Stimulated activated naive CD8-positive, alpha-beta T cell treated with anti-CD3 and anti-CD28 coated beads, Interleukin-15, Interleukin-2, amounts not matched to agents 100 ng/mL and 50 ng/mL, for 24 hours (primary cell): ENCODE measurements around the gene ABHD8.
A peak's percentile ranks its signal among the peaks of the same experiment; 100 is the strongest.

ENCODE experiments used
- H3K27ac Mint-ChIP-seq: one replicate; pipeline ENCODE4 v1.8.0; 2021; ENCODE audit warnings: mild to moderate bottlenecking, mixed read lengths
- H3K27me3 Mint-ChIP-seq: one replicate; pipeline ENCODE4 v1.8.0; 2021; ENCODE audit warnings: mixed read lengths
- H3K36me3 Mint-ChIP-seq: one replicate; pipeline ENCODE4 v1.8.0; 2021; ENCODE audit warnings: low read depth, mixed read lengths
- H3K4me1 Mint-ChIP-seq: one replicate; pipeline ENCODE4 v1.8.0; 2021; ENCODE audit warnings: low read depth, mixed read lengths
- H3K4me3 Mint-ChIP-seq: one replicate; pipeline ENCODE4 v1.8.0; 2021; ENCODE audit warnings: mild to moderate bottlenecking, mixed read lengths
- H3K9me3 Mint-ChIP-seq: one replicate; pipeline ENCODE4 v1.8.0; 2021; ENCODE audit warnings: mixed read lengths

ABHD8 gene, protein sequence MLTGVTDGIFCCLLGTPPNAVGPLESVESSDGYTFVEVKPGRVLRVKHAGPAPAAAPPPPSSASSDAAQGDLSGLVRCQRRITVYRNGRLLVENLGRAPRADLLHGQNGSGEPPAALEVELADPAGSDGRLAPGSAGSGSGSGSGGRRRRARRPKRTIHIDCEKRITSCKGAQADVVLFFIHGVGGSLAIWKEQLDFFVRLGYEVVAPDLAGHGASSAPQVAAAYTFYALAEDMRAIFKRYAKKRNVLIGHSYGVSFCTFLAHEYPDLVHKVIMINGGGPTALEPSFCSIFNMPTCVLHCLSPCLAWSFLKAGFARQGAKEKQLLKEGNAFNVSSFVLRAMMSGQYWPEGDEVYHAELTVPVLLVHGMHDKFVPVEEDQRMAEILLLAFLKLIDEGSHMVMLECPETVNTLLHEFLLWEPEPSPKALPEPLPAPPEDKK

DNA sequence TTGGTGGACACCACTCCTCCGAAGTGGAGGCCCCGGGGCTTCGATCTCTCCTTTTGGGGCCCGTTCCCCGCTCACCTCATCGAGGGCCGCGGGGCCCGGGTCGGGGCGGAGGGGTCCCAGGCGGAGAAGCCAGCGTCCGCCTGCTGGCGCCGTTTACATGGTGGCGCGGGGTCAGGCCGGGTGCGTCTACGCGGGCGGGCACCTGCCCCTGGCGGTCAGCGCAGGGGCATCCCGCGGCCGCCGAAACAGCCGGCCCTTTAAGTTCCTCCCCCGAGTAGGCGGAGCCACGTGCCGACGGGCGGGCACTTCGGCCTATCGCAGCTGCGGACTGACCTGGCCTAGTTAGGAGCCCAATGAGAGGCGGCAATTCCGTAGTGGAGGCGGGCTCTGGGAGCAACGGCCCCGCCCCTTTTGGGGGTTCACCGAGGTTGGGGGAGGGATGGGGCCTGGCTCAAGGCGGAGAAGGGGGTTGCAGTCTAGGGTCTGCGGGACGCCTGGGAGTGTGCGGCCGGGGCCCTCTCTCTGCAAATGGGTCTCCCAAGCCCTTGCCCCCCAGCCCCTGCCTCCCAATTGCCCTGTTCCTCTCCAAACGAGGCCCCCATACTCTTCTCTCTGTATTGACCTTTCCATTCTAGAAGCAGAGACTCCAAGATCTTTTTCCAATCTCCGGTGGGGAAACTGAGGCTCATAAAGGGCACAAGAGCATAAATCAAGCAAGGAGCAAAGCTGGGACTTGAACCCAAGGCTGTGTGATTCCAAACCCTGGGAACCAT is at the start of gene ABHD8:
TSS of gene ABHD8 (minus strand) at position 259 of the 773 bp plus-strand sequence. CDS start 1,809 bp downstream, outside the sequence.
- Mint-ChIP-seq H3K27me3 (no peaks in the 10 kb centered on the region), H3K4me3 (peak within 1 kb of the TSS; percentile 63), H3K4me1 (peaks cover 48% of the 10 kb centered on the region), H3K9me3 (no peaks in the 10 kb centered on the region), H3K27ac (no peak within 1 kb of the TSS), H3K36me3 (peaks cover 9% of the 10 kb centered on the region)

DNA sequence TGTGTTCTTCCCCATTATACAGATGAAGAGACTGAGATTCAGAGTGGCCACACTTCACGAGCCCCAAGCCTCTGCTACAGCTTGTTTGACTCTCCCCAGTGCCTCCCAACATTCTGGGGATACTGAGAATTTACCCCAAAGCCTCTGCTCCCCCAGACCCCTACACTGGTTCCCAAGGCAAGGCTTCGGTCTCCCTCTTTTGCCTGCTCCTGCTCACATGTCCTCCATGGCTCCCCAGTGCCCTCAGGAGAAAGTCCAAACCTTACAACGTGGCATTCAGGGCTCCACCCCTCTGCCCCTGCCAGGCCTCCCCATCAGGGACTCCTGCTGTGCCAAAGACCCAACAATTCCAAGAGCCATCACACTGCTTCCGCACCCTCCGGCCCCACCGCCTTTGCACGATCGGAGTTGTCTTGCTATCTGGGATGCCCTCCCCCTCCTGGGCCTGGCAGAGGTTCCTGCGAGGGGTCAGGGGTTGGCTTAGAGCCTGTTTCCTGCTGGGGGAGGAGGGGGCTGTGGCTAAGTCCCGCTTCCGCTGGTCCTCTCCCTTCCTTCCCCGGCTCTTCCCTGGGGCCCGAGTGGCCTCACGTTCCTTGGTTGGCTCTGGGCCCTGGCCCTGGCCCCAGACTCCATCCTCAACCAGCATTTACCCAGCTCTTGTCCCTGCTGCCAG is 49.5 kb upstream of the ABHD8 start:
- no peaks in the 10 kb centered on the region for H3K4me1 Mint-ChIP-seq
- peaks cover 14% of the 10 kb centered on the region for H3K27me3 Mint-ChIP-seq
- no peak overlapping the region for H3K27ac Mint-ChIP-seq
- no peaks in the 10 kb centered on the region for H3K36me3 Mint-ChIP-seq
- no peak overlapping the region for H3K4me3 Mint-ChIP-seq
- H3K9me3 Mint-ChIP-seq = no peaks in the 10 kb centered on the region

DNA sequence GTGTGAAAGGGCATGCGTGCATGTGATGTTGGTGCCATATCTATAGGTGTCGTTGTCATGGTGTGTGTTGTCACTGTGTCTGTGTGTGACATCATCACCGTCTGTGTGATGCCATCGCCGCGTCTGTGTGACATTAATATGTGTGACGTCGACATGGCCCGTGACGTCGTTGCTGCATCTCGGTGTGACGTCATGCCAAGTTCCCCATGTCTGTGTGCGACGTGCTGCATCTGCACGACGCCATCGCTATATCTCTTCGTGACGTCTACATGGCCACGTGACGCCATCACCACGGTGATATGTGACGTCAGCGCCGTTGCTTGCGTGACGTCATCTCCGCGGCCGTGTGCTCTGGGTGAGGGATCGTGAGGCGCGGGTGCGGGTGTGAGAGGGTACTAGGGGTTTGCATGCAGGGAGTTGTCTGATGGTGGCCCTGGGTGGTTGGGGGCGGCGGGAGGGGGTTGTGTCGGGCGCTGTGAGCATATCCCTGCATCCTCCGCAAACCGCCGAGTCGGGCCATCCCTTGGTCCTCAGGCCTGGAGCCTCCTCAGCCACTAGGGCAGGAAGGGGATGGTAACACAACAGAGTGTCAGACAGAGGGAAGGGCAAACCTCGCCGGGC is 48.7 kb upstream of the ABHD8 start:
- H3K4me1 Mint-ChIP-seq = no peaks in the 10 kb centered on the region
- H3K27me3 Mint-ChIP-seq = peaks cover 17% of the 10 kb centered on the region
- H3K4me3 Mint-ChIP-seq = no peak overlapping the region
- no peaks in the 10 kb centered on the region for H3K9me3 Mint-ChIP-seq
- H3K27ac Mint-ChIP-seq = no peak overlapping the region
- no peaks in the 10 kb centered on the region for H3K36me3 Mint-ChIP-seq

DNA sequence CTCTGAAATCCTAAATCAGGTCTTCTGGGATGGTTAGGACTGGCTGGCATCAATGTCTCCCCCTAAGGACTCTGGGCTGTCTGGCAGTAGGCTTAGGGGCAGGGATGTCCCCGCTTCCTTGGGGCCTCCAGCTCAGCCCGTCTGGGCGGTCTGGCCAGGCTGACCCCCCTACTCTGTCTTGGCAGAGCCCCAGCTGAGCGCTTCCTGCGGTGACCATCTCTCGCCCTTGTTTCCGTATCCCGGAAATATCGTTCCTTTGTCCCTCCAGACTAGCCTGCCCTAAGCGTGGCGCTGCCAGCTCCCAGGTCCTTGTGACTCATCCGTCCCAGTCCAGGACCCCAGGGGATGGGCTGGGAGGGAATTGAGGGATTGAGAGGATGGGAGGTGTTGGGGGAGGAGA is 45.5 kb upstream of the ABHD8 start:
- H3K36me3 Mint-ChIP-seq = peaks cover 5% of the 10 kb centered on the region
- H3K4me1 Mint-ChIP-seq = peaks cover 5% of the 10 kb centered on the region
- H3K27ac Mint-ChIP-seq = no peak overlapping the region
- H3K9me3 Mint-ChIP-seq = no peaks in the 10 kb centered on the region
- no peak overlapping the region for H3K4me3 Mint-ChIP-seq
- H3K27me3 Mint-ChIP-seq = peaks cover 17% of the 10 kb centered on the region

DNA sequence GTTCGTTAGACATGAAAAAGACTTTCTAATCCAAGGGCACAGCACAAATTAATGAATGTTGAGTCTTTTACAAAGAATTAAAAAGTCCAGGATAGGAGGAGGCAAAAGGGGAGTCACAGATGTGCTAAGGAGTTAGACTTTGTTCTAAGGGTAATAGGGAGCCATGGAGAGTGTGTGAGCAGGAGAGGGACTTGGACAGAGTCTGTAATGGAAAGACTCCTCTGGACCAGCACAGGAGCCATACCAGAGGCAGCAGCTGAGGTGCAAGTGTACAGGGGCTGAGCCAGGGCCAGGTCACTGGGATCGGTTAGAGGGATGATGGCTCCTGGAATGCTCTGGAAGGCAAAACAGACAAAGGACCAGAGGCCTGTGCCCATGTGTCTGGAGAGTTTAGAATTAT is 44.7 kb upstream of the ABHD8 start:
- H3K27me3 Mint-ChIP-seq = peaks cover 17% of the 10 kb centered on the region
- H3K9me3 Mint-ChIP-seq = no peaks in the 10 kb centered on the region
- peak overlapping the region; percentile 29 for H3K27ac Mint-ChIP-seq
- H3K36me3 Mint-ChIP-seq = peaks cover 7% of the 10 kb centered on the region
- peaks cover 5% of the 10 kb centered on the region for H3K4me1 Mint-ChIP-seq
- no peak overlapping the region for H3K4me3 Mint-ChIP-seq

DNA sequence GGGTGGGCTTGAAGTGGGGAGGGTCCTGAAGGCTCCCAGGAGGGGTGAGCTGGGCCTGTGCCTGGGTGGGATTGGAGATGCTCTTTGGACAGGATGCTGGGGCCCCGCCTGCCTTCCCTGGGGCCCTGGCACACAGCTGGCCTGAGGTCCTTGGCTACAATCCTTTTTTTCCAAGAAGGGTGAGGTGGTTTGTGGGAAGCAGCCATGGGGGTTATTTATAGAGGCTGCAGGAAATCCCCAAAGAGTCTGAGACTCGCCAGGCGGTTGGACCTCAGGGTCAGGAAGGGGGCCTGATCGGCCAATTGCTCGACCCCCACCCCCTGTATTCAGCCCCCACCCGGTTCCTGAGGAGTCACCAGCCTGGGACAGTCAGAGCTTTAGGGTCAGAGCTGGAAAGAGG is 44.1 kb upstream of the ABHD8 start:
- Mint-ChIP-seq H3K27me3 (peaks cover 17% of the 10 kb centered on the region), H3K36me3 (peaks cover 10% of the 10 kb centered on the region), H3K9me3 (no peaks in the 10 kb centered on the region), H3K4me3 (no peak overlapping the region), H3K27ac (no peak overlapping the region), H3K4me1 (peaks cover 5% of the 10 kb centered on the region)

DNA sequence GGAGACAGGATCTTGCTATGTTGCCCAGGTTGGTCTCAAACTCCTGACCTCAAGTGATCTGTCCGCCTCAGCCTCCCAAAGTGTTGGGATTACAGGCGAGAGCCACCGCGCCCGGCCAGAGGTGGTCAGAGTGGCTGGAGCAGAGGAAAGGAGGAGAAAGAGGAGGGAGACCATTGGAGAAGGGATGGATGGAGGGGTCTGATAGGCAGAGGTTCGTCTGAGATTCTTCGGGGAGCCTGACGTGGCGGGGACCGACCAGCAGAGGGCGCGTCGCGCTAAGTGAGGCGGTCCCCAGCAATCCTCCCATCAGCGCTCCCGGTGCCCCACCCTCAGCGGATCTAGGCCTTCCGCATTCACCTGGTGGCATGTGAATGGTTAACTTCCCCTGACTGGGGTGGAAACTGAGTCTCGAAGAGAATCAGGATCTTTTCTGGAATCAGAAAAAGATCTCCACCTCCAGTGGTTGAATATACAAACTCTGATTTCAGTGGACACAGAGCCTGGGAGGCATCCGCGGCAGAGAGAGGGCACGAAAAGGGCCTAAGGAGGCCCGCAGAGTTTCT is 43.0 kb upstream of the ABHD8 start:
- Mint-ChIP-seq H3K36me3 (peaks cover 12% of the 10 kb centered on the region), H3K9me3 (no peaks in the 10 kb centered on the region), H3K27ac (no peak overlapping the region), H3K4me3 (no peak overlapping the region), H3K27me3 (peaks cover 12% of the 10 kb centered on the region), H3K4me1 (peaks cover 5% of the 10 kb centered on the region)

DNA sequence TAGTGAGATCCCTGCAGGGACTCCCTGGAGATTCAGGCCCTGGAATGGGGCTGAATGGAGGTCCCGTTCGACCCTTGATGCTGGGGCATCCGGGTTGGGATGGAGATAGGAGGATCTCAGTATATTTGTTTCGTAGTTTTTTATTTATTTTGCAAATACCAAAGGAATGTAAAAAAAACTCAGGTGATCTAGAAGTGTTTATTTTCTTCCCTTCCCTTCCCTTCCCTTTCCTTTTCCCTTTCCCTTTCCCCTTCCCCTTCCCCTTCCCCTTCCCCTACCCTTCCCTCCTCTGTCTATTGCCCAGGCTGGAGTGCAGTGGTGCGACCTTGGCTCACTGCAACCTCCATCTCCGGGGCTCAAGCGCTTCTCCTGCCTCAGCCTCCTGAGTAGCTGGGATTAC is 38.6 kb upstream of the ABHD8 start:
- Mint-ChIP-seq H3K36me3 (peaks cover 20% of the 10 kb centered on the region), H3K27ac (no peak overlapping the region), H3K4me3 (no peak overlapping the region), H3K9me3 (no peaks in the 10 kb centered on the region), H3K27me3 (no peaks in the 10 kb centered on the region), H3K4me1 (peaks cover 21% of the 10 kb centered on the region)

DNA sequence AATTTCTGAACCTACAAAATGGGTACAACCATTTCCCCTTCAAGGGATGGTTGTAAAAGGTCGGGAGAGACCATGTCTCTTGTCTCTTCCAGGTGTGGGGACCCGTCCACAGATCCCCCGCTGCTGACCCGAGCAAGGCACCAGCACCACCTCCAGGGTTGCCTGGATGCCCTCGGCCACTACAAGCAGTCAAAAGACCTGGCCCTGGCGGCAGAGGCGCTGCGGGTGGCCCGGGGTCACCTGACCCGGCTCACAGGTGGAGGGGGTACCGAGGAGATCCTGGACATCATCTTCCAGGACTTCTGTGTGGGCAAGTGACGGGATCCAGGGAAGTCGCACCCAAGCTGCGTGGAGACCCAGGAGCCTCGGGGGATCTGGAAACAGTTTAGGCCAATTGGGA is 38.2 kb upstream of the ABHD8 start:
- Mint-ChIP-seq H3K36me3 (peaks cover 20% of the 10 kb centered on the region), H3K27me3 (no peaks in the 10 kb centered on the region), H3K4me1 (peaks cover 22% of the 10 kb centered on the region), H3K27ac (no peak overlapping the region), H3K4me3 (no peak overlapping the region), H3K9me3 (no peaks in the 10 kb centered on the region)

DNA sequence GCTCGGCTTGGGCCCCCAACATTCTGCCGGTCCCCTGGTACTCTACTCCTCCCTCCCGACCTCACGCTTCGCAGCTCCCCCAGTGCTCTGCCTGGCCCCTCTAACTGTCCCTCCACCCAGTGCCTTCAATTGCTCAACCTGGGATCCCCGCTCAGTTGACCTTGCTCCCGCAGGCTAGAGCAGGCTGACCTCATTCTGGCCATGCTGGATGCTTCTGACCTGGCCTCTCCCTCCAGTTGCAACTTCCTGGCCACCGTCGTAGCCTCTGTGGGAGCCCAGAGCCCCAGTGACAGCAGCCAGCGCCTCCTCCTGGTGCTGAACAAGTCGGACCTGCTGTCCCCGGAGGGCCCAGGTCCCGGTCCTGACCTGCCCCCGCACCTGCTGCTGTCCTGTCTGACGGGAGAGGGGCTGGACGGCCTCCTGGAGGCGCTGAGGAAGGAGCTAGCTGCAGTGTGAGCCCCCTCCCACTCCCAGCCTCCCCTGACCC is 37.7 kb upstream of the ABHD8 start:
- H3K36me3 Mint-ChIP-seq = peaks cover 20% of the 10 kb centered on the region
- no peaks in the 10 kb centered on the region for H3K27me3 Mint-ChIP-seq
- H3K27ac Mint-ChIP-seq = no peak overlapping the region
- no peaks in the 10 kb centered on the region for H3K9me3 Mint-ChIP-seq
- peaks cover 21% of the 10 kb centered on the region for H3K4me1 Mint-ChIP-seq
- no peak overlapping the region for H3K4me3 Mint-ChIP-seq

DNA sequence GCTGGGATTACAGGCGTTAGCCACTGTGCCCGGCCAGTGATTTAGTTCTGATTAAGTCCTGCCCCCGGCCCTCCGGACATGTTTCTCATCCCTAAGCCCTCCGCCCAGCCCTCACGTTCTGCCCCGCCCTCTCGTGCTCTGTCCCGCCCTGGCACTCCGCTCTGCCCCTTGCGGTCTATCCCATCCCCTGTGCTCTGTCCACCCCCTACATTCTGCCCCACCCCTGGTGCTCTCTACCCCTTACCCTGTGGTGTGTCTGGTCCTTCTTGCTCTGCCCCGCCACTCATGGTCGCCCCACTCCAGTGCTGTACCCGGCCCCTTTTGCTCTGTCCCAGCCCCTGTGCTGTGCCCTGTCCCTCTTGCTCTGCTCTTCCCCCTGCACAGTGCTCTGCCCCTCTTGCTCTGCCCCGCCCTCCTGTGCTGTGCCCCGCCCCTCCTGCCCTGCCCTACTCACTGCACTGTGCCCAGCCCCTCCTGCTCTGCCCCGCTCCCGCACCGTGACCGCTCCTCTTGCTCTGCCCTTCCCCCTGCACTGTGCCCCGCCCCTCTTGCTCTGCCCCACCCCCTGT is 37.2 kb upstream of the ABHD8 start:
- H3K9me3 Mint-ChIP-seq = no peaks in the 10 kb centered on the region
- H3K27me3 Mint-ChIP-seq = no peaks in the 10 kb centered on the region
- peaks cover 24% of the 10 kb centered on the region for H3K4me1 Mint-ChIP-seq
- no peak overlapping the region for H3K4me3 Mint-ChIP-seq
- peaks cover 20% of the 10 kb centered on the region for H3K36me3 Mint-ChIP-seq
- H3K27ac Mint-ChIP-seq = no peak overlapping the region

DNA sequence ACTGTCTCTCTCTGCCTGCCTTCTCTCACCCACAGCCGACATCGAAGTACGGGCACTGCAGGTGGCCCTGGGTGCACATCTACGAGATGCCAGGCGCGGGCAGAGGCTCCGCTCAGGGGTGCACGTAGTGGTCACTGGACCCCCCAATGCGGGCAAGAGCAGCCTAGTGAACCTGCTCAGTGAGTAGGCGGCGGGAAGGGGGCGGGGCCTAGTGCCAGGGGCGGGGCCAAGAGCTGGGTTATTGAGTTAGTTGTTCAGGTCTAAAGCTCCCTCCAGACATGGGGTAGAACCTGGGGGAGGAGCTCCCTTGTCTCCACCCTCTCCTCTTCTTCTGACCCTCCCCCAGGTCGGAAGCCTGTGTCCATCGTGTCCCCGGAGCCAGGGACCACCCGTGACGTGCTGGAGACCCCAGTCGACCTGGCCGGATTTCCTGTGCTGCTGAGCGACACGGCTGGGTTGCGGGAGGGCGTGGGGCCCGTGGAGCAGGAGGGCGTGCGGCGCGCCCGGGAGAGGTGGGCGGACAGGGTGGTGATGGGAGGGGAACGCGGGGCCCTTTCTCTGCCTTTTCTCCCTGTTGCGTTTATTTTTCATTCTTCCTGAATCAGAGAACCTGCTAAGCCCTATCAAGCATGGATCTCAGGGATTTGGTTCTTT is 36.0 kb upstream of the ABHD8 start:
- Mint-ChIP-seq H3K4me1 (peaks cover 33% of the 10 kb centered on the region), H3K9me3 (no peaks in the 10 kb centered on the region), H3K36me3 (peaks cover 20% of the 10 kb centered on the region), H3K27me3 (no peaks in the 10 kb centered on the region), H3K4me3 (peak overlapping the region; percentile 94), H3K27ac (no peak overlapping the region)

DNA sequence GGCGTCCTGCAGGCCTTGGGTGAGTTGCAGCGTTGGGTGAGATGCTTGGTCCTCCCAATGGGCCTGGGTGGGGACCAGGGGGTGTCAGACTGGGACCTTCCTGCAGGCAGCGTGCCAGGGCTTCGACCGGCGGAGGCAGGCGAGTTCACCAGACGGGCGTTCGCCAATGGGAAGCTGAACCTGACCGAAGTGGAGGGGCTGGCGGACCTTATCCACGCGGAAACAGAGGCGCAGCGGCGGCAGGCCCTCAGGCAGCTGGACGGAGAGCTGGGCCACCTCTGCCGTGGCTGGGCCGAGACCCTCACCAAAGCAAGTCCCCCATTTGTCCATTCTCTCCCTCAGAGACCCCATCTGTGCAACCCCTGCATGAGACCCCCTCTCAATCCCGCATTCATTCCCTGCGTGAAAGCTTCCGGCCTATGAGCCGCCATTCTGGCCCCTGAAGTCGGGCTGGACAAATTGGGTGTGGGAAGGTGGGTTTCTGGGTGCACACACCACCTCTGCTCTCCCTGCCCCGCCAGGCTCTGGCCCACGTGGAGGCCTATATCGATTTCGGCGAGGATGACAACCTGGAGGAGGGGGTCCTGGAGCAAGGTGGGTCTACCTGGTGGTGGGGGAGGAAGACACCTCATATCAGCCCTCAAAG is 35.3 kb upstream of the ABHD8 start:
- H3K4me3 Mint-ChIP-seq = peak overlapping the region; percentile 94
- peak overlapping the region; percentile 96 for H3K27ac Mint-ChIP-seq
- H3K4me1 Mint-ChIP-seq = peaks cover 38% of the 10 kb centered on the region
- H3K36me3 Mint-ChIP-seq = peaks cover 15% of the 10 kb centered on the region
- H3K27me3 Mint-ChIP-seq = no peaks in the 10 kb centered on the region
- no peaks in the 10 kb centered on the region for H3K9me3 Mint-ChIP-seq
